OCI-LY3 (cell line): ENCODE results near the gene TENM4.

Source experiments
- CTCF ChIP-seq: fragments of 200-600, 300-600 bp; sonication (generic); IDR thresholded peaks from 2 replicates; pipeline ENCODE4 v1.5.1; 2014; ENCODE audit warnings: antibody characterized with exemption, low read length, low read depth
- EZH2phosphoT487 ChIP-seq: fragments of 200-600 bp; shearing (Covaris generic); IDR thresholded peaks from 2 replicates; pipeline ENCODE4 v1.6.1; 2018; ENCODE audit warnings: antibody characterized with exemption, mixed run types, low read depth

DNA sequence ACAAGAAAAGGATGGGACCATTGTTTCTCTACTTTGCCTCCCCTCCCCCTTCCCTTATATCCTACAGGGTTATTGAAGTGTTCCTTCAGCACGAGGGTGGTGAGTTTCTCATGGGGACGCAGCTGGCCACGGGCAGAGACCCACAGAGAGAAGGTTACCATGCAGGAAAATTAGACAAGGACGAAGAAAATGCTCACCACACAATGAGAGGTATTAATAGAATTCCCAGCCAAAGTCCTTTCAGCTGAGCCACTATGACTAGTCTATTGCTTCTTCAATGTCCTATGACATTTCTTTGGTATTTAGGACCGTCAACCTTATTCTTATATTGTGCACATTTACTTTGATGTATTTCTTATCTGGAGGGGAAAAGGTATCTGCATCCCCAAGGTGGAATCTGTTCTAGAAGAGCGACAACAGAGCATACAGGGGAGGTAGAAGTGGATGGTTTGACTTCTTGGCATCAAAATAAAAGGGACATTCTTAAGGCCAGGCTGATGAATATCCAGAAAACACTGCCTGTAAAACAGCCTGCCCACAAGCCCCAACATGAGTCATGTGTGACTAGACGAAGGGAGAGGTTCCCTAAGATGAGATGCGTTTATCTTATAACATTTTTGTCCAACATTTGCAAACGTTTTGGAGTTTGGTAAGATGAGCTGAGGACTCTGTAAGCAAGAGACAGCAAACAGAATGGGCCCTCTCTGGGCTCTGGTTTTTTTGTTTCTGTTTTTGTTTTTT lies 656.3 kb downstream of the TENM4 start:
- TF ChIP-seq CTCF = no peak
- TF ChIP-seq EZH2phosphoT487 = no peak
